GM13976 (cell line): ENCODE data around the gene PCLO.

Experiments
- DNase-seq: peaks from one replicate; pipeline ENCODE4 v3.0.0; 2012; ENCODE audit warnings: low spot score
- in situ Hi-C: fragments of 300-500 bp; cut with MboI; formaldehyde crosslinking; loops from one replicate; pipeline ENCODE4 v1.12.0; 2022; ENCODE audit warnings: low sequenced_read_pairs, mixed read lengths, inconsistent platforms; ENCODE audit not compliant: unreplicated experiment
- TF ChIP-seq, protein P1 (sequence below): IDR thresholded peaks from 2 replicates; pipeline ENCODE4 v1.5.1; 2012; ENCODE audit warnings: borderline replicate concordance, mild to moderate bottlenecking; ENCODE audit not compliant: insufficient read depth; ENCODE audit errors: extremely low read depth, missing control alignments, control extremely low read depth

The PCLO gene

DNA sequence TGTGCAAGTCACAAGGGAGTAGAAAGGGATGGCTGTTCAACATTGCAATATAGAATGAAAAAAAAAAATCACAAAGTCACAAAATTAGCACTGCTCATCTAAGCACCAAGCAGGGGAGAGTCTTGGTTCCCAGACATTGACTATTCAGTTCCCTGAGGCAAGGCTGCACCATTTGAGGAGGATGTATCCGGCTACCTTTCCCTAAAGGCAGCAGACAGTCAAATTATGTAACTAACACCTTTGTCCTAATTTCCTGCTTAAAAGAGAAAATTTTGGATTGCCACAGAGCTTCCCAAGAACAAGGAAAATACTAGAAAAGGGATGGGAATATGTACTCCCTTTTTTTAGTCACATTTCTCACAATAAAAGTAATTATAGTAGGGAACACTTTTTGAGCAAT lies 148.1 kb downstream of the PCLO start:
- no peak for DNase-seq
- in situ Hi-C loops: no loop called here
- TF ChIP-seq, protein P1, sequence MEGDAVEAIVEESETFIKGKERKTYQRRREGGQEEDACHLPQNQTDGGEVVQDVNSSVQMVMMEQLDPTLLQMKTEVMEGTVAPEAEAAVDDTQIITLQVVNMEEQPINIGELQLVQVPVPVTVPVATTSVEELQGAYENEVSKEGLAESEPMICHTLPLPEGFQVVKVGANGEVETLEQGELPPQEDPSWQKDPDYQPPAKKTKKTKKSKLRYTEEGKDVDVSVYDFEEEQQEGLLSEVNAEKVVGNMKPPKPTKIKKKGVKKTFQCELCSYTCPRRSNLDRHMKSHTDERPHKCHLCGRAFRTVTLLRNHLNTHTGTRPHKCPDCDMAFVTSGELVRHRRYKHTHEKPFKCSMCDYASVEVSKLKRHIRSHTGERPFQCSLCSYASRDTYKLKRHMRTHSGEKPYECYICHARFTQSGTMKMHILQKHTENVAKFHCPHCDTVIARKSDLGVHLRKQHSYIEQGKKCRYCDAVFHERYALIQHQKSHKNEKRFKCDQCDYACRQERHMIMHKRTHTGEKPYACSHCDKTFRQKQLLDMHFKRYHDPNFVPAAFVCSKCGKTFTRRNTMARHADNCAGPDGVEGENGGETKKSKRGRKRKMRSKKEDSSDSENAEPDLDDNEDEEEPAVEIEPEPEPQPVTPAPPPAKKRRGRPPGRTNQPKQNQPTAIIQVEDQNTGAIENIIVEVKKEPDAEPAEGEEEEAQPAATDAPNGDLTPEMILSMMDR: no peak

DNA sequence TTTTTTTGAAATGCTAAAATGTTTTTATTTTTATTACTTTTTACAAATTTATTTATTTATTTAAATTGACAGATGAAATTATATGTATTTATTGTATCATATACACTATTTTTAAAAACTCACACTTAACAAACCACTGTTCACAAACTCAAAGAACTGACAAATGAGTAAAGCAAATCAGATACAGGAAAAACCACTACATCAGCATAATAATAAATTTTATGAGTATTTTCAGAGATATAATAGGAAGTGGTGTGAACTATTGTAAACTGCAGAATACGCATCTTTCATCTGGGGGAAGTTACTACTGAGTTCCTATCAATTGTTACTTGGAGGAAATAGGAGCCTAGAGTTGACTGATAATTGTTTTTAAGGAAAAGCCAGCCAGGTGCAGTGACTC lies 150.7 kb downstream of the PCLO start:
- no peak for DNase-seq
- in situ Hi-C loops: no loop called here
- TF ChIP-seq, protein P1: no peak

DNA sequence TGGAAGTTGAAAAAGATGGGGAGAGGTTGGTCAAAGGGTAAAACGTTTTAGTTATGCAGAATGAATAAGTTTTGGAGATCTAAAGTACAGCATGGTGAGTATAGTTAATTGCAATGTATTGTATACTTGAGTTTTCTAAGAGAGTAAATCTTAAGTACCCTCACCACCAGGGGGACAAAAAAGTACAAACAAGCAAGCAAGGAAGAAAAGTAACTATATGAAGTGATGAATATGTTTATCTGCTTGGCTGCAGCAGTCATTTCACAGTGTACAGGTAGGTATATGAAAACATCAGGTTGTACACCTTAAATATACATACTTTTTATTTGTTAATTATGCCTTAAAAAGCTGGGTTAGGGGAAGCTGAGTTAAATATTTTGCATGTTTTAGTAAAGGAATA lies 157.3 kb downstream of the PCLO start:
- in situ Hi-C loops: no loop called here
- no peak for DNase-seq
- TF ChIP-seq, protein P1: no peak

DNA sequence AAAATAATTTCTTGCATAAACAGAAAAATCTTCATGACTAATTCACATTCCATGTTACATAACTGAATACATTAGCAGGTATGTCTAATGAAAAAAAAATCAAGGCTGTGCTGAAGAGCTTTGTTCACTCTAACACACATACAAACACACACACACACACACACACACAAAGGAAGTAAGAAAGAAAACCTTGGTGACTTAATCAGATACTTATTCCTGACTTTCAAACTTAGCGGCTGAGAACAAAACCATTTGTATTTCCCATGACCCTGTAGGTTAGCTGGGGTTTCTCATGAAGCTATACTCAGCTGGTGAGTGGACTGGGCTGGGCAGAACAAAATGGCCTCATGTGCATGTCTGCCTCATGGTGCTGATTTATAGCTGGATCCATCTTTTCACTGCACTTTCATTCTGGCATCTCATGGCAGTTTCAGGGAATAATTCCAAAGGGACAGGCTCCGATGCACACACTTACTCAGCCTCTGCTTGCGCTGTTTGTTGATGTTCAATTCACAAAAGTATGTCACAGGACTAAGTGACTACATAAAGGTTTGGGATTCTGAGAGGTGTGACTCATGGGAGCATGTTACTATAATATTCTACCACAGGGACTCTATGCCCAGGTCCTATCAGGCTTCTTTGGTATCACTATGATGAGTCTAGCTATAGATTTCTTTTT lies 161.2 kb downstream of the PCLO start:
- in situ Hi-C loops: no loop called here
- TF ChIP-seq, protein P1: no peak
- DNase-seq: no peak

DNA sequence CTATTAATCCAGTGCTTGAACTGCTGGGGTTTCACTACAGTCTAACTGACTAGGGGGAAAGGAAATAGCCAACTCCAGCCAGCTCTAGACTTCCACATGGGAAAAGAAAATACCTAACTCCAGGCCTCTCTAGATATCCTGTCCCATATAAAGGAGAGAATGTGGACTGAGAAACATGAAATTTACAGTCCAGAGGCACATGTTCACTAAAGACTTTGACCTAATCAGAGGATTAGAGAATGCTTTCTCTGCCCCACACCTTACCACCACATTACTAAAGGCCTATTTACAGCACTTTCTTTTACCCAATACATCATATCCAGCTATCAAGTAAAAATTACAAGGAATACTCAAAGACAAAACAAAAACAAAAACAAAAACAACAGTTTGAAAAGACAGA lies 164.2 kb downstream of the PCLO start:
- TF ChIP-seq, protein P1: no peak
- DNase-seq: no peak
- in situ Hi-C loops: no loop called here

DNA sequence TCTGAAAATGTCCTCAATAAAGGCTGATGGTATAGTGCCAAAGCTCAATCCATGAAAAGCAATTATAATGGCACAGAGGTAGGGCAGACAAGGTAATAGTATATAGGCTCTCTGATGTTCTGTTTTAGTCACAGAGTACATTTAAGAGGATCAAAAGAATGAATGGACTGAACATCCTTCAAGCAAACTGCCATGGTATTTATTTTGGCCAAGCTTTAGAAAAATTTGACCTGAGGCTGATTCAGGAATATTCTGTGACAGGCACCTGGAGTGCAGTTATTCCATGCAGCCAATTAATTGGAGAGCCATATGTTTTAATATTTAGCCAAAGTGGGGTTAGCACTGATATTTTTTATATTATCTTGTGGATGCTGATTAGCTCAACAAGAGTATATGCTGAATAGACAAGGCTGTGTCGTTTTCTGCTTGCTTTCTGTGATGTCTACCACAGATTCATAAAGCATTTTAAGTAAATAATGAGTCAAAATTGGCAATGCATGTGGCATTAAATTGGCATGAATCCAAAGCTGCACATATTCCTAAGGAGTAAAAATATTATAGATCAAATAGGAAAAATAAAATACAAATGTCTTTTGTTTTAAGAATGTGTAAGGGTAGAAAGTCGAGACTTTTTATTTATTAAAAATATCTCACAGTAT lies 177.4 kb downstream of the PCLO start:
- TF ChIP-seq, protein P1: no peak
- in situ Hi-C loops: no loop called here
- DNase-seq: no peak
